Measurements from ENCODE around the gene PADI3.

PADI3 gene

DNA sequence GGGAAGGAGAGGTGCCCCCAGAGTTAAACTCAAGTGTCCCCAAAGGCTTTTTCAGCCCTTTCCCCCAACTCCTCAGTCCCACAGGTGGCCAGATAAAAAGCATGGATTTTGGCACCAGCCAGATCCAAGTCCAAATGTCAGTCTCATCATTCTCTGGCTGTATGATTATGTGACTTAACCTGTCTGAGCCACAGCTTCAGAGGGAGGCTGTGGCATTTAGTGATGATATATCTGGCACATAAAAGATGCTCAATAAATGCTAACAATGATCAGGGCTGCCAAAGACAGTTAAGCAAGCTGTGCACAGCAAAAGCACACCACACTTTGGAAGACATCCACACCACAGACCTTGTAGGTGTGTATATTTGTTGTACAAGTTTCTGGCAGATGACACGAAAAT, 5.6 kb upstream of the PADI3 start:
- no peak for FAIRE-seq

DNA sequence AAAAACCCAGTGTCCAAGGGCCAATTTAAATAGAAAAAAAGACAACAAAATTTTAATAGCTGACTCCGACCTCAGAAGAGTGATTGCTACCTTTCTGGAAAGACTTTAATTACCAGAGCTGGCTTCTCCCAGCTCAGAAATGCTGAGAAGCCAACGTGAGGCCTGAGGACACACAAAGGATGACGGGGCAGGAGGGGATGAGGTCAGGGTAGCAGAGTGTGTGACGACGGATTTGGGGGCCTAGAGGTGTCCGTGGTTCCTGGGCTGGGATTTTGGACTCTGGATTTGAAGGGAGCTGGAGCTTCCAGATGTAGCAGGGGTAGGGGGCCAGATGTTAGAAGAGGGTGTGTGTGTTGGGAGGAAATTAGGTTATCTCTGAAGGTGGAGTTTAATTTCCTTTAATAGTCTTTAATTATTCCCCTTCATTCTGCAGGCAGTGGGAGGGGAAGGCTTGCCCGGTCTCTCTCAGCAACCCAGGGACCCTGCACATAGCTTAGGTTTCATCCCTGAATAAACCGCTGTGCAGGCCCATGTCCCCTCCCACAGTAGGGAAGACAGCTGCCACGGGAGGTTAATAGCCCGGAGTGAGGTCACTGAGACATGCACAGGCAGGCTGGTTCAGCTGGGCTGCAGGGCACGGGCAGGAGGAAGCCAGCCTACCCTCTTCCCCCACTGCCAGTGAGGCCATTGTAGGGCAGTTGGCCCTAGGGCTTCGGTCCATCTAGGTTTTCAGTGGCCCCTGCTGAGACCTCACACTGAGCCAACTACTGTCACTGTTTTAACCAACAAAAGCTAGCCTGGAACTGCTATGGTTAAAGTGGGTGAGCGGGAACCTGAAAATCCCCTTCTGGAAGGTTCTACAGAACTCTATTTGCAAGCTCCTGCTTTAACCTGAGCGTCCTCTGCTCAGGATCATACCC, 3.8 kb upstream of the PADI3 start:
- no peak for FAIRE-seq

DNA sequence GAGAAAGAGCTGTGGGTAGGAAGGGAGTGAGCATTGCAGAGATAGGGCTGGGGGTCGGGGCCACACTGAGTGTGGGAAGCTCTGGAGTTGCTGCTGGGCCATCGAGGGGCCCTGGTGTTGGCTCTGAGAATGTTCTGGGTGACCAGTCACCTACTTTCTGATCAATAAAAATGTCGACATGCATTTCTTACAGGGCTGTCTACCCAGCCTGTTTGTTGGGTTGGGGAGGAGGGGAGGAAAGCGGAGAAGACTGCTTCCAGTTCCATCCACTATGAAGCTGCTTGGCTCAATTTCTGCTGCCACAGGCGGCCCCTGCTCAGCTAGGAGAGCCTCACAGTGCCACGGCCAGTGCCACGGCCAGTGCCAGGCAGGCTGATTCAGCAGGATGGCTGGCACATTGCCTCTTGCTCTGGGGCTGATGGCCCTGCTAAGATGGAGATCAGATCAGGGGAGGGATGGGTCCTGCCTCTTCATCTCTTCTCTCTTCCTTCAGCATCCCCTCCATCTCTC, 3.0 kb upstream of the PADI3 start:
- FAIRE-seq, result no peak

DNA sequence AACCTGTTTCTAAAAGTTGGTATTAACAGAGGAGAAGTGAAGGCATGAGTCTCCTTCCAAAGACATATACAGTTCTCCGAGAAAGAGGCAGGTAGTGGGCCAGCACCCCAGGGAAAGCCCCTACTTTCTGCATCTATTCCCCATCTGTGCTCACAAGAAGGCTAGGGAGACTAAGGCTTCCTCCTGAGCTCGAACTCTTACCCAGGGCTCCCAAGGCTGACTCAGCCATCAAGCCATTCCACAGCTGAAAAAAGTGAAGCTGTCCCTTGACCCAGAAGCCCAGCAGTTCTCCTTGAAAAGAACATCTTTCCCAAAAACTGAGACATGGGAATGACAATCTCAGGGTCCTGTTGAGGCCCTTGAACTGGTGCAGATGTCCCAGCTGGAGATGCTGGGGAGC, 1.9 kb upstream of the PADI3 start:
- no peak for FAIRE-seq

DNA sequence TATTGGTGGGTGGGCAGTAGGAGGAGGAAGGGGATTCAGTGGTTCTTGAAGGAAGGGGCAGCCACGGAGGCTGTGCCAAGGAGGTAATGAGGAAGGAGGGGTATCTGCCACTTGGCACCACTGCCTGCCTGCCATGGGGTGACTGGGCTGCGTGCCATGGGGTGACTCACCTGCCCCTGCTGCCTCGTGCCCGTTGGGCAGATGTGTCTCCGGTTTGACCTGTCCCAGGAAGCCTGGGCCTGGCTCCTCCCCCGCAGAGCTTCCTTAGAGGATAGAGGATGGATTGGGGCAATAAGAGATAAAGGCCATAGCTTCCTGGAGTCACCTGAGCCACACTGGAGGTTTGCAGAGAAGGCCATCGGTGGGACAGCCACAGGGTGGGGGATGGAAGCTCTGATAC, 1.7 kb downstream of the PADI3 start:
- FAIRE-seq, result no peak

DNA sequence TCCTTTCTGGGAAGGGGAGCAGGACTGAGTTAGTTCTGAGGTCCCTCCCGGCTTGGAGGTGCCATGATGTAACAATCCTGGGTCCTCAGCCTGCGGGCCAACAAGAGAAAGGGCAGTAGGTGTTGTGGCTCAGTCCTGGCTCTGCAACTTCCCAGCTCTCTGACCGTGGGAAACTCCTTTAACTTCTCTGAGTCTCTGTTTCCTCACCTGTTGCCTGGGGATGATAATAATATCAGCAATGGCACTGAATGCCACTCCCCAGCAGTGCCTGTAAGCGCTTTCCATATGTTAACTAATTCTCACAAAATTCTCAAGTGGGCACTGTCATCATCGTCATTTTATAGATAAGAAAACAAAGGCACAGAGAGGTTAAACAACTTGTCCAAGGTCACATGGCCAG, 2.3 kb downstream of the PADI3 start:
- no peak for FAIRE-seq

DNA sequence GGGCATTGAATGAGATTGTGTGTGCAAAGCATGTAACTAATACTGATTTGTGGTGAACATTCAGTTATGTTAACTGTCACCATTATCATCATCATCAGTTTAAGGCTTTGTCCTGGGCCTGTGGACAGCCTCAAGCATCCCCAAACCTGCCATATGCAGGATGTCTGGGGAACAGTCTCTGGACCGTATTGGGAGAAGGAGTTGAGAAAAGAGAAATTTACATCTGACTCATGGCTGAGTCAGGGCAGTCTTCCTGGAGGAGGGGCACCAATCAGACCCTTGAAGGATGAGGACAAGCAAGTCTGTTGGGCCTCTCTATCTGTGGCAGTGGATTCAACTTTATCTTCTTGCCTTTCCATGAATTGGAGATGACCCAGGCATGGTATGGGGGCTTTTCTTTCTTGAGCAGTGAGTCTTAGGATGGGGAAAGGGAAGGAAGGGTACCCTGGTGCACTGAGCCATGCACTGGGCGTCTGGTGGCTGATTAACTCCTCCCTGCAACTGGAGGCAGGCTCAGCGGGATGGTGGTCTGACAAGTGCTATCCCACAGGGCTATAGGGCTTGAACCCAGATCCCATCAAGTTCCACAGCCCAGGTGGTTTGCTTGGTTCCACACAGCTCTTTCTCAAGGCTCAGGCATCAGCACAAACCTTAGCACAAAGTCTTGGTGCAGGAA, 2.9 kb downstream of the PADI3 start:
- no peak for FAIRE-seq

DNA sequence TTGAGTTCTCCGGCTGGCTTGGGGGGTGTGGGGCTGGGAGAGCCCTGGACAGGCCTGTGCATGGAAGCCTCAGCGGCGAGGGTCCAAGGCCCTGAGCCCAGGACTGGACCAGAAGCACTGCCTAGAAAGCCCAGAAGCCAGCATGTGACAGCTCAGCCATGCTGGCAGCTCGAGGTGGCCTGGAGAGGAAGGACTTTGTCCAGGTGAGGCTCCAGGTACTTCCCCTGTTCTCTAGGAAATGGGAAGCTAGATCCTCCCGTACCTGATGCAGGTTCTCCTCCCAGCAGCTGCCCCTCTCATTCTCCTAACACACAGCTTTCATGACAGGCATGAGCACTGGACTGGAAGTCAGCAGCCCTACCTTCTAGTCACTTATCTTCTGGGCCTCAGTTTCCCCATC, 6.4 kb downstream of the PADI3 start:
- FAIRE-seq, result no peak

DNA sequence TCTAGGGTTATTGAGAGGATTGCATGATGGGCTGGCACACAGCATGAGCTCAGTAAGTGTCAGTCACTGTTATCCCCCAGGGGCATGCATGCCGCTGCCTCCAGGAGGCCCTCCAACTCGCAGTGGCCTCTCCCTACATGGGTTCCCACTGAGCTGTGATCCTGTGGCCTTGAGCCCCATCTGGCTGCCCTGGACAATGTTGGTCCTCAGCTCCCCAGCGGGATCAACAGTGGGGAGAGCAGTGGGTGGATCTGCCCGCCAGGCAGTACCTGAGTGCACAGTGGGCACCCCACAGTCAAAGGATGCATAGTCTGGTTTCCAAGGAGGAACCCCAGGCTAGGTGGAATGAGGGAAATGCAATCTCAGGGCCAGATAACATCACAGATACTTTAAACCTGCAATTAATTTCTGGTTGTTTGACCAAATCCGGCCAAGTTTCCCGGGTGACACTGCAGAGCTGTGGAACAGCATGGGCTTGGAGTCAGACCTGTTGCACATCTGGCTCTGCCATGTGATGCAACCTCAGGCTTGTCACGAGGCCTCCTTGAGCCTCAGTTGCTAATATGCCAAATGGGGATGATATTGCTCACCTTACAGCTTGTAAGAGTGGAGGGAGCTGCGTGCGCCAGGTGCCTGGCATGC, 9.3 kb downstream of the PADI3 start:
- FAIRE-seq, result no peak

DNA sequence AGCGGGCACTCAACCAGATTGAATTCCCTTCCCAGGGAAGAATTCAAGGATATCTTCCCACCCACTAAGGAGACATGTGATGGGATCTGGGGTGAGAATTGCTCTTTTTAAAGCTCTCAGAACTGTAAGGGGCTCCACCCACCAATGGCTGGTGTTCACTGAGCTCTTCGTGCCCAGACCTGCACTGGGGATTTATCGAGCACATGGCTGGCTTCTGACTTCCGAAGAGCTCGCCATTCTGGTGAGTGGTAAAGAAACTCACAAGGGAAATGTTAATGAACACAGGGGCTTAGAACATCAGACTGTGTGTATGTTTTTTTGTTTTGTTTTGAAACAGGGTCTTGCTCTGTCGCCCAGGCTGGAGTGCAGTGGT, 9.8 kb downstream of the PADI3 start:
- FAIRE-seq, result no peak

DNA sequence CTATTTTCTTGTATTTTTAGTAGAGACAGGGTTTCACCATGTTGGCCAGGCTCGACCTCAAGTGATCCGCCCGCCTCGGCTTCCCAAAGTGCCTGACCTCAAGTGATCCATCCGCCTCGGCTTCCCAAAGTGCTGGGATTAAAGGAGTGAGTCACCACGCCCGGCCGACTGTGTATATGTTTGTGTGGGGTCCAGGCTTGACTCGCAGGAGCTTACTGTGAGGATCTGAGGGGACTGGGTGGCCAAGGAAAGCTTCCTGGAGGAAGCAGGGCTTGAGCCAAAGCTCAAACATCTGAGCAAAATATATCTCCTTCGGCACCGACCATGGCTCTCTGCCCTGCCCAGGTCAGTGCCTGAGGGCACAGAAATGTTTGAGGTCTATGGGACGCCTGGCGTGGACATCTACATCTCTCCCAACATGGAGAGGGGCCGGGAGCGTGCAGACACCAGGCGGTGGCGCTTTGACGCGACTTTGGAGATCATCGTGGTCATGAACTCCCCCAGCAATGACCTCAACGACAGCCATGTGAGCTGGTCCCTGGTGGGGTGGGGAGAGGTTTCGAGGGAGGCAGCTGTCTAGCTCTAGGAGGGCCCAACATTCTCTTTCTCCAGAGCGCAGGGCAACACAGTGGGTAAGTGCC, 10.5 kb downstream of the PADI3 start:
- no peak for FAIRE-seq

DNA sequence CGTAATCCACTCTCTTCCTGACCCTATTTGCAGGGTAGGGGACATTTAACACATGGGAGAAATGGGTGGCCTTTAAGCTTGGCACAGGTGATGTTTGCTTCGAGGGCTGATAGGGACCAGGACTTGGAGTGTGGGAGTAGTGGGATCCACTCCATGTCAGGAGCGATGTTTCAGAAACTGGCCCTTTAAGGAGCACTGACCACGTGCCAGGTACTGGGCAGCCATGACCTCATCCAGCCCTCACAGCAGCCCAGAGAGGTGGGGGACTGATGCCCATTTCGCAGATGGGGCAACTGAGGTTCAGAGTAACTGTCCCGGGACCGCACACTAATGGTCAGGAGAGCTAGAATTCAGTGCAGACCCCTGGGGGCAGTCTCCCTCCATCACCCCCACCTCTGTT, 11.4 kb downstream of the PADI3 start:
- FAIRE-seq, result no peak

DNA sequence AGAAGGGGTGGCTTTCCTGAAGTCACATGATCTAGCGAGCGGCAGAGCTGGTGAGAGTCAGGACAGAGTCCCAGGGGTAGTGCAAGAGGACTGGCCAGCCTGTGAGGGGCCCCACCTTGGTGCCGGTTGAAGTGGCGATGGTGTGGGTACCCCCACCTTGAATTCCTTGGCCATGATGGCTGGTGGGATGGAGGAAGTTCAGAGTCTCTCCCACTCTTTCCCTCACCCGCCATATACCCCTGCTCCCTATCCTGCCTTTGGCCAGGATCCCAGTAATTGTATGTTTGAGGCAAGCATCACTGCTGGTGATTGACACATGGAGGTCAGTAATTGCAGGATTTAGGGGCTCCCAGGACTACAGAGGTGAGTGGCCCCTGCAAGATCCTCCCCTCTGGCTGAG, 11.8 kb downstream of the PADI3 start:
- FAIRE-seq, result no peak

DNA sequence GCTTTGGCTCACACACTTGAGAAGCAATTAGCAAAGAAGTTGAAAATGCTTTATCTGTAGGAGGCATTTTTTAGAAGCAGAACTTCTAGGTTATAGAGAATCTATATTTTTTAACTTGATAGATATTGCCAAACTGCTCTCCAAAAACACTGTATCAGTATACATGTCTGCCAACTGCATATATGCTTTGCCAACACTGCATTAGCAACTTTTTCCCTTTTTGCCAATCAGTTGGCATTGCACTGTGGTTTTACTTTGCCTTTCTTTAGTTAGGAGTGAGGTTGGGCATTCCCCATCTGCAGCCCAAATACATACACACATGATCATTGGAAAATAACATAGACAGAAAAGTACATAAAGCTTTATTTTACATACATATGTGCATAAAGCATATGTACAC, 15.0 kb downstream of the PADI3 start:
- FAIRE-seq, result no peak

DNA sequence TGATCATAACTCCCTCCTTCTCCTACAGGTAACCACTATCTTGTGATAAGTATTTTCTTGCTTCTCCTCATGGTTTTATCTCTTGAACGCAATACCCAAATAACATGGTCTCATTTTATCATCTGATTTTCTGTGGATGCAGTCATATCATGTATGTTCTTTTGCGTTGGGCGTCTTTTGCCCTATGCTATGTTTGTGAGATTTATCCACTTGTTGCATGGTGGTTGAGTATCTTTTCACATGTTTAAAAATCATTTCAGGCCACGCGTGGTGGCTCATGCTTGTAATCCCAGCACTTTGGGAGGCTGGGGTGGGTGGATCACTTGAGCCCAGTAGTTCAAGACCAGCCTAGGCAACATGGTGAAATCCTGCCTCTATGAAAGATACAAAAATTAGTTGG, 15.6 kb downstream of the PADI3 start:
- no peak for FAIRE-seq

DNA sequence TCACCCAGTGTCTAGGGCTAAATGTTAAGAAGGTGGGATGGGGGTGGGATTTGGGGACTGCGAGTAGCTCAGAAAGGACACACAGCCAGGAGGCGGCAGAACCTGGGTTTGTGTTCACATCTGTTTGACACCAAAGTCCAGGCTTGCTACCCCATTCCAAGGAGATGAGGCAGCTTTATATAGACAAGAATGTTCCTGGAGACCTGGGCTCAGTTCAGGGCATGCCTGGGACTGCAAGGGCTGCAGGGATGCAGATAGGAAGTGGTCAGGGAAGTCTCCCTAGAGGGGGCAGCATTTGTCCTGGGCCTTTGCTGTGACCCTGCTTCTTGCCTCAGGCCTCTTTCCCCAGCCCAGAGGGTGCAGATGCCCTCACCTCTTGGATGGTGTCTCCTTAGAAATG, 16.3 kb downstream of the PADI3 start:
- FAIRE-seq, result no peak

DNA sequence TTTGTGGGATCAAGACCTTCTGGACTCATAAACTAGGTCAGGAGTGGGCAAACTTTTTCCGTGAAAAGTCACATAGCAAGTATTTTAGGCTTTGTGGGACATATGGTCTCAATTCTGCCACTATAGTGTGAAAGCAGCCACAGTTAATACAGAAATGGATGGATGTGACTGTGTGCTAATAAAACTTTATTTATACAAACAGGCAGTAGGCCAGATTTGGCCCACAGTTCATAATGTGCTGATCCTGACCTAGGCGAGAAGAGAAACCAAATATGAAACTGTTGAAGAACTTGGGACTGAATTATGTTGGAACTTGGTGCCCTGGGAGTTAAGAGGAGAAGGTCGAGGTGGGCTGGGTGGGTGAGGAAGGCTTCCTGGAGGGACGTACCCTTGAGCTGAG, 17.1 kb downstream of the PADI3 start:
- FAIRE-seq, result no peak

DNA sequence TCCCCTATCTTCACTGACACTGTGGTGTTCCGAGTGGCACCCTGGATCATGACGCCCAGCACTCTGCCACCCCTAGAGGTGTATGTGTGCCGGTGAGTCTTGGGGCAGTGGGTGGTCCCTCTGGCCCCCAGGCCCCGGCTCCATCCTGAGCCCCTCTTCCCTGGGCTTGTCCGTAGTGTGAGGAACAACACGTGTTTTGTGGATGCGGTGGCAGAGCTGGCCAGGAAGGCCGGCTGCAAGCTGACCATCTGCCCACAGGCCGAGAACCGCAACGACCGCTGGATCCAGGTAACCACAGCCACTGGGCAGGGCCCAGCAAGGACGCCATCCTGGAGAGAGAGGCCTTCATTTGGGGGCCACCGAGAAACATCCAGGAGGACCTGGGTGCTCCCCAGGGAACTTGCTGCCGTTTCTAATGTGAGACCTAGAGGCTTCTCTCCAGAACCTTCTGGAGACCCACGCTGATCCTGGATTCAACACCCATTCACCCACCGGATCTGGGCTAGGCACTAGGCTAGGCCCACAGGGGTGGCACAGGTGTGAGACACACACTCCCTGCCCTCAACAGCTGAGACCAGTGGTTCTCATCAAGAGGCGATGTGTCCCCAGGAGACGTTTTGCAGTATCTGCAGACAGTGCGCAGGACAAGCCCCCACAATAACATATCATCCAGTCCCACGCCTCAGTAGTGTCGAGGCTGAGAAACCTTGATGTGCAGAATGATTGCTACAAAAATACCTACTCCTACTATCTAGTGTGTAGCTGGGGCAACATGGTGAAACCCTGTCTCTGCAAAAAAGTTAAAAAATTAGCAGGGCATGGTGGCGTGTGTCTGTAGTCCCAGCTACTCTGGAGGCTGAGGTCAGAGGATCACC, 22.2 kb downstream of the PADI3 start:
- no peak for FAIRE-seq

DNA sequence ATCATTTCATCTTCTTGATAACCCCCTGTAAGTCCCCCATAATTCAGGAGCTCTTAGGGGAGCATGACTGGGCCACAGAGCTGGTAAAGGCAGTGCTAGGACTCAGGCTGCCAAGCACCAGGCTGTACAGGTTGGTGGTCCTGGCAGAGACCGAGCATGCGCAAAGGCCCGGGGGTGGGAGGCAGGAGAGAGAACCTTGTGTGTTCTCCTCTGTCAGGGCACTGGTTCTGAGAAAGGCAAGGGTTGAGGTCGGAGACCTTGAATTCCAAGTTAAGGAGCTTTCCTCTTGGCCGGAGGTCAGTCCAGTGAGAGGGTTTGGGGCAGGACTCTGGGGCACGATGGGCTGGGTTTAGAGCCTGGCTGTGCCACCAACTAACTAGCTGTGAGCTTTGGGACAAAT, 23.2 kb downstream of the PADI3 start:
- no peak for FAIRE-seq

DNA sequence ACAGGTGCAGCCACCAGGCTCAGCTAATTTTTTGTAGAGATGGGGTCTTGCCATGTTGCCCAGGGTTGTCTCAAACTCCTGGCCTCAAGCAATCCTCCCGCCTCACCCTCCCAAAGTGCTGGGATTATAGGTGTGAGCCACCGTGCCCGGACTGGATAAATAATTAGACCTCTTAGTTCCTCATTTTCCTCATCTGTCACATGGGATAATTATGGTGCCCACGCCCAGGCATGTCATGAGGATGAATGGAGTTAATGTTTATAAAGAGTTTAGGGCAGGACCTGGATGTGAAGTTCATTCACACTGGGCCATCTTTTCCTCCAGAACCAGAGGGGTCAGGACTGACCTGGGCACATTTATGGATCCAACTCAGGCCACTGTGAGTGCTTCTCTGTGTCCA, 23.7 kb downstream of the PADI3 start:
- FAIRE-seq, result no peak

DNA sequence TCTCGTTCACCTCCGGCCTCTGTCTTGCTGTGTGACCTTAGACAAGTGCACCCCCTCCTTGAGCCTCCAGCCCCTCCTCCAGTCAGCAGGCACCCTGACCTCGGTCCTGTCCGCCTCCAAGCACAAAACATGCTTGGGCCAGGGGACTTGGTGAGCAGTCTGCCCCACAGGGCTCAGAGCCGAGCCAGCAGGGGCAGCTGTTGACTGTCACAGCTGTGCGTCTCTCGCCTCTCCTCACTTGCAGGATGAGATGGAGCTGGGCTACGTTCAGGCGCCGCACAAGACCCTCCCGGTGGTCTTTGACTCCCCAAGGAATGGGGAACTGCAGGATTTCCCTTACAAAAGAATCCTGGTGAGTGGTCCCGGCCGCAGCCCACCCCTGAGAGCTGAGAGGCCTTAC, 24.2 kb downstream of the PADI3 start:
- no peak for FAIRE-seq

All from endometrium (tissue), 2 donors.